Measurements from ENCODE around the gene KLRC4. TPM values are rescaled to one million over a fixed set of nuclear protein-coding genes. Genes with fewer than 3 reads are reported as not detected.

Gene KLRC4
- total RNA-seq, 1 experiment from 2014 or later, result 2.1 TPM

GRCh38 chr12:10398168-10398567 is 11.4 kb downstream of the KLRC4 start:
- Histone ChIP-seq H3K27ac (ENCODE audit: low read depth, low read length) (no peak overlapping the region), H3K9me3 (ENCODE audit: control insufficient read depth in 1 of 2, insufficient read depth in 1 of 2, low read depth in 1 of 2, low read length in 2 of 2) (no peaks in the 10 kb centered on the region), H3K79me2 (ENCODE audit: insufficient read depth, low read length) (no peaks in the 10 kb centered on the region), H3K9ac (ENCODE audit: low read length) (no peak overlapping the region), H3K27me3 (ENCODE audit: insufficient read depth, low read length) (no peaks in the 10 kb centered on the region), H3K9me2 (ENCODE audit: insufficient read depth) (no peaks in the 10 kb centered on the region), H3K36me3 (ENCODE audit: control insufficient read depth in 1 of 2, insufficient read depth in 2 of 2, low read length in 2 of 2) (no peaks in the 10 kb centered on the region), H2AFZ (ENCODE audit: low read depth, low read length, poor library complexity, severe bottlenecking) (no peak overlapping the region), H3K4me3 (replicated peaks in 1 of 2; ENCODE audit: low read depth in 1 of 2, low read length in 2 of 2) (no peak overlapping the region), H4K20me1 (ENCODE audit: insufficient read depth) (no peaks in the 10 kb centered on the region), H3K4me1 (ENCODE audit: control insufficient read depth in 1 of 2, insufficient read depth in 2 of 2, low read length in 2 of 2) (peaks cover 3 to 30% of the 10 kb centered on the region in 2 experiments; a peak in 3 of 4 replicates), H3K4me2 (ENCODE audit: low read length) (no peak overlapping the region)
- no peak for DNase-seq (ENCODE audit: low read depth, low spot score)
- intact Hi-C loops (cut with micrococcal nuclease), result no loop called here
- TF ChIP-seq SRF (IDR thresholded peaks at IDR 0.05; ENCODE audit: low read depth) (no peak), CBX3 (IDR thresholded peaks at IDR 0.05; ENCODE audit: low read depth) (no peak), SP1 (IDR thresholded peaks at IDR 0.05; ENCODE audit: low read depth) (no peak), RAD21 (IDR thresholded peaks at IDR 0.05; ENCODE audit: low read depth) (no peak), CTCF (IDR thresholded peaks at IDR 0.05 in 2 of 3, conservative IDR thresholded peaks at IDR 0.05 in 1 of 3; ENCODE audit: borderline replicate concordance in 1 of 3, insufficient read depth in 1 of 3, low read depth in 2 of 3, low read length in 2 of 3) (no peak), JUND (IDR thresholded peaks at IDR 0.05) (no peak), POLR2A (IDR thresholded peaks at IDR 0.05; ENCODE audit: borderline replicate concordance, extremely low read depth, insufficient read depth, insufficient read length) (no peak), EZH2 (IDR thresholded peaks at IDR 0.05) (no peak), YY1 (IDR thresholded peaks at IDR 0.05; ENCODE audit: extremely low read depth, insufficient replicate concordance, low read depth, low read length) (no peak), REST (IDR thresholded peaks at IDR 0.05; ENCODE audit: low read depth) (no peak), CEBPB (IDR thresholded peaks at IDR 0.05; ENCODE audit: low read depth) (no peak), EZH2phosphoT487 (IDR thresholded peaks at IDR 0.05; ENCODE audit: borderline replicate concordance) (no peak), EGR1 (IDR thresholded peaks at IDR 0.05; ENCODE audit: low read depth) (no peak), ELF1 (IDR thresholded peaks at IDR 0.05; ENCODE audit: borderline replicate concordance, low read depth) (no peak), POLR2AphosphoS5 (IDR thresholded peaks at IDR 0.05; ENCODE audit: low read depth, low read length) (no peak), SIN3A (IDR thresholded peaks at IDR 0.05; ENCODE audit: low read depth) (no peak), FOSL1 (IDR thresholded peaks at IDR 0.05; ENCODE audit: low read depth) (no peak), ZNF274 (IDR thresholded peaks at IDR 0.05; ENCODE audit: low read depth, low read length) (no peak)
- RAD21 ChIA-PET (ENCODE audit: low non-redundant PET in 1 of 2, low total read pairs in 2 of 2, uncharacterized antibody in 2 of 2, unreplicated experiment in 2 of 2), result no interaction called here
- ATAC-seq, result no peak
- CTCF ChIA-PET, result interaction anchor here (1.4 kb wide), 1 partner anchor 13 kb away, joined by 3 read pairs; no protein-coding TSS in a partner anchor
- POLR2A ChIA-PET, result no interaction called here
- no TSS peak for BruUV-seq (replicated peaks)

All from HCT116 (cell line).